Coronary artery (tissue), 2 donors: ENCODE data around the gene GHITM.
A peak's percentile ranks its signal among the peaks of the same experiment; 100 is the strongest.

Experiments used
- DNase-seq: peaks from one replicate; pipeline ENCODE4 v3.0.0-alpha.2; 2017; ENCODE audit warnings: low spot score
- H3K27ac ChIP-seq, 2 donors: fragments of 200-600 bp; sonication (generic); one replicate each; pipeline ENCODE4 v1.5.1; 2016 to 2019
- H3K4me3 ChIP-seq: fragments of 200-600 bp; sonication (generic); 2 replicates; pipeline ENCODE4 v1.5.1; 2016; ENCODE audit warnings: mild to moderate bottlenecking, moderate library complexity
- CTCF ChIP-seq: fragments of 200-600 bp; sonication (generic); IDR thresholded peaks from one replicate; pipeline ENCODE4 v1.5.1; 2019; ENCODE audit warnings: antibody characterized with exemption

The GHITM gene

GRCh38 chr10:84172467-84173356 is 33.4 kb downstream of the GHITM start:
- no peak overlapping the region for H3K27ac ChIP-seq
- DNase-seq = no peak

GRCh38 chr10:84173501-84173929 is 34.2 kb downstream of the GHITM start, which contains the start of gene GPR15LG:
Gene GPR15LG, plus strand, starts transcription at chr10:84173801. Its CDS starts 51 bp downstream, at chr10:84173852.
- no peak within 1 kb of the TSS for H3K4me3 ChIP-seq
- H3K27ac ChIP-seq = no peak within 1 kb of the TSS
- DNase-seq = no peak
- TF ChIP-seq CTCF = no peak

More at GRCh38 chr10:84172467-84173356, 33.4 kb downstream of the GHITM start:
- no peak for TF ChIP-seq CTCF
- no peak overlapping the region for H3K4me3 ChIP-seq

GRCh38 chr10:84175436-84175835 is 36.1 kb downstream of the GHITM start:
- peak; percentile 49 for DNase-seq
- no peak for TF ChIP-seq CTCF
- Histone ChIP-seq H3K4me3 (no peak overlapping the region), H3K27ac (no peak overlapping the region)

GRCh38 chr10:84176351-84176750 is 37.0 kb downstream of the GHITM start:
- DNase-seq = peak; percentile 58
- Histone ChIP-seq H3K27ac (no peak overlapping the region), H3K4me3 (no peak overlapping the region)
- TF ChIP-seq CTCF = no peak

GRCh38 chr10:84176836-84177474 is 37.6 kb downstream of the GHITM start:
- Histone ChIP-seq H3K4me3 (no peak overlapping the region), H3K27ac (no peak overlapping the region)
- no peak for TF ChIP-seq CTCF
- peak; percentile 31 for DNase-seq

GRCh38 chr10:84177541-84178141 is 38.3 kb downstream of the GHITM start:
- Histone ChIP-seq H3K27ac (no peak overlapping the region), H3K4me3 (no peak overlapping the region)
- DNase-seq = peak; percentile 61
- TF ChIP-seq CTCF = no peak
